ENCODE results near the gene SLC25A26. TPM values are rescaled to one million over a fixed set of nuclear protein-coding genes. Genes with fewer than 3 reads are reported as not detected.

The SLC25A26 gene
- total and polyA plus RNA-seq, 5 donors from 2014 or later: 23.4 to 47.7 (median 33.0) TPM

DNA sequence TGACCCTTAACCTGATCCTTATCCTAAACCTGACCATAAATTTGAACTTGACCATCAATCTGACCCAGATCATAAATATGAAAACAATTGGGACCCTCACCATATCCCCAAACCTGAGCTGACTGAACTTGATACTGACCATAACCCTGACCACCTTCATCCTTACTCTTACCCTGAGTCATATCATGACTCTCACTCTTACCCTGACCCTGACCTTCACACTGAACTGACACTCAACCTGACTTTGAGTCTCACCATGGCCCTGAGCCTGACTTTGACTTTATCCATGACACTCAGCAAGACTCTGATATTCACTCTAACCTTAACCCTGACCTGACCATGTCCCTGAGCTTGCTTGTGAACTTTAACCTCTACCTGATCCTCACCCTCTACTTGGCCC is 34.3 kb upstream of the SLC25A26 start:
- Mint-ChIP-seq H3K4me1 (no peaks in the 10 kb centered on the region), H3K9me3 (peaks cover 0 to 10% (median 1%) of the 10 kb centered on the region in 7 donors), H3K36me3 (no peaks in the 10 kb centered on the region), H3K4me3 (no peak overlapping the region), H3K27ac (no peak overlapping the region), H3K27me3 (peaks cover 5% of the 10 kb centered on the region)
- no peaks in the 10 kb centered on the region for H3K4me1 ChIP-seq (ENCODE audit: control insufficient read depth, insufficient read depth, low read length, poor library complexity, severe bottlenecking)
- no peak overlapping the region for H3K27ac ChIP-seq (ENCODE audit: insufficient read depth, low read length, poor library complexity, severe bottlenecking)
- no peak overlapping the region for H3K4me3 ChIP-seq (ENCODE audit: low read depth, low read length)
- no peaks in the 10 kb centered on the region for H3K9me3 ChIP-seq (ENCODE audit: control insufficient read depth in 2 of 2, low read length in 2 of 2)
- H3K36me3 ChIP-seq (ENCODE audit: control insufficient read depth, insufficient read depth, low read length): no peaks in the 10 kb centered on the region
- H3K27me3 ChIP-seq (ENCODE audit: control insufficient read depth, insufficient read depth, low read length): peaks cover 6% of the 10 kb centered on the region
- DNase-seq (no peak), ATAC-seq (ENCODE audit: low read depth in 2 of 2) (no peak)

DNA sequence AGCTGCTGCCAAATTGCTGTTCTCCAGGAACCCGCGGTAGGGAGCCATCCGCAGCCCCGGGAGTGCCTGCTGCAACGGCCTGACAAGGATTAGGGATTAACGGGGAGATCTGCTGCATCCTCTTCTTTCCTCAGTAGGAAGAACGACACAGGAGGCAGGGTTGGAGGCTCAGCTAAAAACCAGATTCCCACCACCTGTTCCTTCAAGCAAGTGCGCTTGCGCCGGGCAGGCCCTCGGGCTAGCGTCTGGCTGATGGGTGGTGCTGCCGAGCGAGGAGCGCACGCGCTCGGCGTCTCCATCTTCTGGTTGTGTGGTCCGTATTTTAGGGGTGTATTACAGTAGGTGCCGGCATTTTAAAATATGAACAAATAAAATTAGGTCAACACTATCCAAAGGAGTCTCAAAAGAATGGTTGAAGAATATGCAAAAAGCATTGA is 25.4 kb upstream of the SLC25A26 start:
- H3K4me1 Mint-ChIP-seq: no peaks in the 10 kb centered on the region
- no peak overlapping the region for H3K27ac Mint-ChIP-seq

DNA sequence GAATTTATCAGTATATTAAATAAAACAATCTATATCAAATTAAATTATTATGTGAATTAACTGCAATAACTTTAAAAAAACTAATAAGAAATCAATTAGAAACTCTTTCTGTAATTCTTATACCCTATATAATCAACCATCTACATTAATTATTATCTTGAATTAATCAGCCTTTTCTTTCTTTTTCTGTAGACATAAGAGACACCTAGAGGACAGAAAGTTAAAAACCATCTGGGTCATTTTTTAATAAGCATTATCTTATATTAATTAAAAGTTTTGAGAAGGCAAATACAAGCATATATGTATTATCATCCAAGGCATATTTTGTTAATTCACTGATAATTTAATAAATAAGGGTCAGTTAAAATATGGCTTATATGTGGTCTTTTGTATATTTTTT is 24.2 kb upstream of the SLC25A26 start:
- DNase-seq: no peak
- H3K36me3 Mint-ChIP-seq: no peaks in the 10 kb centered on the region

More for the DNA sequence above, 25.4 kb upstream of the SLC25A26 start:
- no peaks in the 10 kb centered on the region for H3K36me3 Mint-ChIP-seq
- Histone ChIP-seq H3K4me1 (ENCODE audit: control insufficient read depth, insufficient read depth, low read length, poor library complexity, severe bottlenecking) (no peaks in the 10 kb centered on the region), H3K4me3 (ENCODE audit: low read depth, low read length) (no peak overlapping the region), H3K9me3 (ENCODE audit: control insufficient read depth in 2 of 2, low read length in 2 of 2) (no peaks in the 10 kb centered on the region), H3K27ac (ENCODE audit: insufficient read depth, low read length, poor library complexity, severe bottlenecking) (no peak overlapping the region), H3K27me3 (ENCODE audit: control insufficient read depth, insufficient read depth, low read length) (peaks cover 23% of the 10 kb centered on the region), H3K36me3 (ENCODE audit: control insufficient read depth, insufficient read depth, low read length) (no peaks in the 10 kb centered on the region)
- H3K27me3 Mint-ChIP-seq: peaks cover 23% of the 10 kb centered on the region
- DNase-seq (no peak), ATAC-seq (ENCODE audit: low read depth in 2 of 2) (no peak)
- no peak overlapping the region for H3K4me3 Mint-ChIP-seq
- H3K9me3 Mint-ChIP-seq: peaks cover 0 to 3% (median 0%) of the 10 kb centered on the region in 7 donors

DNA sequence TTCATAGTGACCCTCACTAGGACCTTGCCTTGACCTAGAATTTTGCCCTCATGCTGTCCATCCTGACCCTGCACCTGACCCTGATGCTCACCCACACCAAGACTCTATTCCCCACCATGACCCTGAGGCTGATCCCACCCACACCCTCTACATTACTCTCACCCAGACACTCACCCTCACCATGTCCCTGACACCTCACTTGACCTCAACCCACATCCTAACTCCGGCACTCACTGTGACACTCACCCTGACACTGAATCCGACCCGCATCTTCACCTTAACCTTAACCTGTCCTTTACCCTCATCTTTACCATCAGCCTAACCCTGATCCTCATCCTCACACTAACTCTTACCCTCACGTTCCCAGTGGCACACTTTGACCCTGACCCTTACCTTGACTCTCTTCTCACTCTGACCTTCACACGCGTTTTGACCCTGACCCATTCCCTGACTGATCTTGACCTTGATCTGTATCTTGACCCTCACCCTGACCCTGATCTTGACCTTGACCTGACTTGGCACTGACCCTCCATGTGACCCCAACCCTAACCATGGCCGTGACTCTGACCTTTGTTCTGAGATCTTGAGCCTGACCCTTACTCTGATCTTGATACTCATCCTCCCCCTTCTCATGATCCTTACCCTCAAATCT is 22.2 kb upstream of the SLC25A26 start:
- no peak overlapping the region for H3K27ac Mint-ChIP-seq
- no peak for ATAC-seq (ENCODE audit: low read depth in 2 of 2)
- H3K4me3 Mint-ChIP-seq: no peak overlapping the region

More for the DNA sequence above, 24.2 kb upstream of the SLC25A26 start:
- no peak overlapping the region for H3K4me3 ChIP-seq (ENCODE audit: low read depth, low read length)
- H3K9me3 ChIP-seq (ENCODE audit: control insufficient read depth in 2 of 2, low read length in 2 of 2): no peaks in the 10 kb centered on the region
- no peak for ATAC-seq (ENCODE audit: low read depth in 2 of 2)
- peaks cover 23% of the 10 kb centered on the region for H3K27me3 ChIP-seq (ENCODE audit: control insufficient read depth, insufficient read depth, low read length)
- no peaks in the 10 kb centered on the region for H3K36me3 ChIP-seq (ENCODE audit: control insufficient read depth, insufficient read depth, low read length)
- Mint-ChIP-seq H3K4me3 (no peak overlapping the region), H3K27me3 (peaks cover 20% of the 10 kb centered on the region), H3K4me1 (no peaks in the 10 kb centered on the region), H3K27ac (no peak overlapping the region), H3K9me3 (peaks cover 0 to 3% (median 0%) of the 10 kb centered on the region in 7 donors)
- no peak overlapping the region for H3K27ac ChIP-seq (ENCODE audit: insufficient read depth, low read length, poor library complexity, severe bottlenecking)
- no peaks in the 10 kb centered on the region for H3K4me1 ChIP-seq (ENCODE audit: control insufficient read depth, insufficient read depth, low read length, poor library complexity, severe bottlenecking)

DNA sequence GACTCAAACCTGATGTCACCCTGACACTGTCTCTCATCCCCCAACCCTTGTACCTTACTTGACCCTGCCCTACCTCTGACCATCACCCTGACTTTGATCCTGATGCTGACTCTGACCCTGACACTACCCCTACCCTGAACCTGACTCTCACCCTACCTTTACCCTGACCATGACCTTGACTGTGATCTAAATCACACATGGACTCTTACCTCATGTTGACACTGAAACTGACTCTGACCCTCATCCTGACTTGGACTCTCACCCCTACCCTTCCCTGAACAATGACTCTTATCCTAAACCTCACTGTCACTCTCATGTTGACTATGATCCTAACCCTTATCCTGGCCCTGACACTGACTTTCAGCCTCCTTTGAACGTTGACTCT is 21.7 kb upstream of the SLC25A26 start:
- no peak overlapping the region for H3K27ac Mint-ChIP-seq
- Histone ChIP-seq H3K27me3 (ENCODE audit: control insufficient read depth, insufficient read depth, low read length) (peaks cover 23% of the 10 kb centered on the region), H3K27ac (ENCODE audit: insufficient read depth, low read length, poor library complexity, severe bottlenecking) (no peak overlapping the region), H3K4me1 (ENCODE audit: control insufficient read depth, insufficient read depth, low read length, poor library complexity, severe bottlenecking) (no peaks in the 10 kb centered on the region), H3K9me3 (ENCODE audit: control insufficient read depth in 2 of 2, low read length in 2 of 2) (no peaks in the 10 kb centered on the region), H3K4me3 (ENCODE audit: low read depth, low read length) (no peak overlapping the region), H3K36me3 (ENCODE audit: control insufficient read depth, insufficient read depth, low read length) (no peaks in the 10 kb centered on the region)
- H3K4me3 Mint-ChIP-seq: no peak overlapping the region
- peaks cover 0 to 3% (median 0%) of the 10 kb centered on the region in 7 donors for H3K9me3 Mint-ChIP-seq
- ATAC-seq (ENCODE audit: low read depth in 2 of 2) (no peak), DNase-seq (no peak)
- peaks cover 23% of the 10 kb centered on the region for H3K27me3 Mint-ChIP-seq
- H3K36me3 Mint-ChIP-seq: no peaks in the 10 kb centered on the region
- no peaks in the 10 kb centered on the region for H3K4me1 Mint-ChIP-seq

More for the DNA sequence above, 22.2 kb upstream of the SLC25A26 start:
- H3K4me1 Mint-ChIP-seq: no peaks in the 10 kb centered on the region
- Histone ChIP-seq H3K36me3 (ENCODE audit: control insufficient read depth, insufficient read depth, low read length) (no peaks in the 10 kb centered on the region), H3K4me3 (ENCODE audit: low read depth, low read length) (no peak overlapping the region), H3K27ac (ENCODE audit: insufficient read depth, low read length, poor library complexity, severe bottlenecking) (no peak overlapping the region), H3K9me3 (ENCODE audit: control insufficient read depth in 2 of 2, low read length in 2 of 2) (no peaks in the 10 kb centered on the region), H3K4me1 (ENCODE audit: control insufficient read depth, insufficient read depth, low read length, poor library complexity, severe bottlenecking) (no peaks in the 10 kb centered on the region), H3K27me3 (ENCODE audit: control insufficient read depth, insufficient read depth, low read length) (peaks cover 23% of the 10 kb centered on the region)
- H3K36me3 Mint-ChIP-seq: no peaks in the 10 kb centered on the region
- DNase-seq: no peak
- peaks cover 23% of the 10 kb centered on the region for H3K27me3 Mint-ChIP-seq
- peaks cover 0 to 3% (median 0%) of the 10 kb centered on the region in 7 donors for H3K9me3 Mint-ChIP-seq

DNA sequence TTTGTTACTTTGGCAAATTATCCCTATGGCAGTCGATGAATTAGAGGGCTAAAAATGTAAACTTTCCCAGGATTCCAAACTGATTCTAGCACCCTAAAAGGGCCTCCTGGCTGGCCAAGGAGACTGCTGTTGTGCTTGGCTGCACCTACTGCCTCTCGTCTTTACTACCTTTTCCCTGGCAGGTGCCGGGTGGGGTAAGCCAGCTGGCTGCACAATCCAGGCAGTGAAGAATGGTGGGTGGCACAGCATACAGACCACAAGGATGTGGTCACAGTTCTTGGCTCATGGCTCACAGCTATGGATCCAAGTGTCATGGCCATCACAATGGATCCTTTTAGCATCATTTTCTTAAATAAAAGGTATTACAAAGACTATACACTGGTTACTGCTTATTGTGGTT is 20.7 kb upstream of the SLC25A26 start:
- peaks cover 20% of the 10 kb centered on the region for H3K27me3 Mint-ChIP-seq
- H3K27ac Mint-ChIP-seq: no peak overlapping the region
- no peaks in the 10 kb centered on the region for H3K36me3 Mint-ChIP-seq
- ATAC-seq (ENCODE audit: low read depth in 2 of 2) (no peak), DNase-seq (no peak)
- Histone ChIP-seq H3K27ac (ENCODE audit: insufficient read depth, low read length, poor library complexity, severe bottlenecking) (no peak overlapping the region), H3K27me3 (ENCODE audit: control insufficient read depth, insufficient read depth, low read length) (peaks cover 23% of the 10 kb centered on the region), H3K4me1 (ENCODE audit: control insufficient read depth, insufficient read depth, low read length, poor library complexity, severe bottlenecking) (no peaks in the 10 kb centered on the region), H3K4me3 (ENCODE audit: low read depth, low read length) (no peak overlapping the region), H3K9me3 (ENCODE audit: control insufficient read depth in 2 of 2, low read length in 2 of 2) (no peaks in the 10 kb centered on the region), H3K36me3 (ENCODE audit: control insufficient read depth, insufficient read depth, low read length) (no peaks in the 10 kb centered on the region)
- H3K9me3 Mint-ChIP-seq: peaks cover 0 to 3% (median 0%) of the 10 kb centered on the region in 7 donors
- H3K4me1 Mint-ChIP-seq: no peaks in the 10 kb centered on the region
- no peak overlapping the region for H3K4me3 Mint-ChIP-seq

DNA sequence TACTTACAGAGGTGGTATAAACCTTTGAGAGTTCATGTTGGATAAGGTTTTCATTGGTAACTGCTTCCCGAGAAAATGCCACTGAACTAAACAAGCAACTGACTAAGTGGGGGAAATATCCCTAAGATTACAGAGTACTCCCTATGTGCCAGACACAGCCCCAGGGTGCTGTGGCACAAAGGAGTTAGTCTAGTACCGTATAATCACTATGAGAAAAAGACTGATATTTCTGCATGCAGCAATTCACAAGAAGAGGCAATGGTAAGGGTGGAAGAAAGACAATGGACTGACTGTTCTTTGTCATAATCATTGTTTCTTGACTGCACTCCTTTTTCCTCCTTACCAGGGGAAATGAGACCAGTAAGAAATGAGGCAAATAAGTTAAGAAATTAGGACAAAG is 20.0 kb upstream of the SLC25A26 start:
- Histone ChIP-seq H3K36me3 (ENCODE audit: control insufficient read depth, insufficient read depth, low read length) (no peaks in the 10 kb centered on the region), H3K27ac (ENCODE audit: insufficient read depth, low read length, poor library complexity, severe bottlenecking) (no peak overlapping the region), H3K4me3 (ENCODE audit: low read depth, low read length) (no peak overlapping the region), H3K27me3 (ENCODE audit: control insufficient read depth, insufficient read depth, low read length) (peaks cover 21% of the 10 kb centered on the region), H3K4me1 (ENCODE audit: control insufficient read depth, insufficient read depth, low read length, poor library complexity, severe bottlenecking) (no peaks in the 10 kb centered on the region), H3K9me3 (ENCODE audit: control insufficient read depth in 2 of 2, low read length in 2 of 2) (no peaks in the 10 kb centered on the region)
- H3K27me3 Mint-ChIP-seq: peaks cover 18% of the 10 kb centered on the region
- no peak for ATAC-seq (ENCODE audit: low read depth in 2 of 2)
- H3K9me3 Mint-ChIP-seq: peaks cover 0 to 3% (median 0%) of the 10 kb centered on the region in 7 donors
- H3K36me3 Mint-ChIP-seq: no peaks in the 10 kb centered on the region
- no peak overlapping the region for H3K4me3 Mint-ChIP-seq
- H3K27ac Mint-ChIP-seq: no peak overlapping the region
- DNase-seq: no peak
- no peaks in the 10 kb centered on the region for H3K4me1 Mint-ChIP-seq

DNA sequence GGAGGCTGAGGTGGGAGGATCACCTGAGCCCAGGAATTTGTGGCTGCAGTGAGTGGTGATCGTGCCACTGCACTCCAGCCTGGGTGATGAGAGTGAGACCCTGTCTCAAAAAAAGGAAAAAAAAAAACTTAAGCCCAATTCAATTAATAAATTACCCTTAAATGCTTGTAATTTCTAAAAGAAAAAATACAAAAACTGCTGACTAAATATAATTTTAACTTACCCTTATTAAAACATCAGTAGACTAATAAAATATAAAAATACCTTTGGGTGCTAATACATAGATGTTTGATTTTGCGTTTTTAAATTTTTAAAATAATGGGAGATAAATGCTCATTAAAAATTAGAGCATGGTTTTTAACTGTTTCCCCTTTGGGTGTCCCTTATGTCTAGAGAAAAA is 17.5 kb upstream of the SLC25A26 start:
- ATAC-seq (ENCODE audit: low read depth in 2 of 2) (no peak), DNase-seq (no peak)
- H3K4me3 Mint-ChIP-seq: no peak overlapping the region
- no peaks in the 10 kb centered on the region for H3K36me3 ChIP-seq (ENCODE audit: control insufficient read depth, insufficient read depth, low read length)
- peaks cover 15% of the 10 kb centered on the region for H3K27me3 ChIP-seq (ENCODE audit: control insufficient read depth, insufficient read depth, low read length)
- H3K27ac ChIP-seq (ENCODE audit: insufficient read depth, low read length, poor library complexity, severe bottlenecking): no peak overlapping the region
- H3K36me3 Mint-ChIP-seq: no peaks in the 10 kb centered on the region
- H3K27me3 Mint-ChIP-seq: peaks cover 10% of the 10 kb centered on the region
- H3K4me1 Mint-ChIP-seq: no peaks in the 10 kb centered on the region
- H3K4me3 ChIP-seq (ENCODE audit: low read depth, low read length): no peak overlapping the region
- H3K9me3 Mint-ChIP-seq: peaks cover 0 to 1% (median 0%) of the 10 kb centered on the region in 7 donors
- no peaks in the 10 kb centered on the region for H3K4me1 ChIP-seq (ENCODE audit: control insufficient read depth, insufficient read depth, low read length, poor library complexity, severe bottlenecking)
- H3K9me3 ChIP-seq (ENCODE audit: control insufficient read depth in 2 of 2, low read length in 2 of 2): no peaks in the 10 kb centered on the region
- H3K27ac Mint-ChIP-seq: no peak overlapping the region

All from CD4-positive, CD25-positive, alpha-beta regulatory T cell (primary cell).